HG03460 (cell line): ENCODE results near the gene ADAM17.
"Not testable (repeated sequence)": the region's sequence is repeated elsewhere in the genome, so short reads cannot be mapped to it uniquely, and the experiment has no call there.

Source experiments
- ATAC-seq: cut with Tn5 transposase; IDR thresholded peaks from one replicate; pipeline ENCODE4 v1.9.1; 2021; ENCODE audit not compliant: unreplicated experiment

The ADAM17 gene

GRCh38 chr2:9555297-9556120 is at the start of gene ADAM17:
TSS of gene ADAM17 (minus strand) at chr2:9555830. CDS start at chr2:9555605, 225 bp downstream.
- ATAC-seq, result peak; percentile 84

GRCh38 chr2:9602412-9602811 is 46.8 kb upstream of the ADAM17 start:
- ATAC-seq, result no peak

- ATAC-seq, result no peak
These were observed 45.8 kb upstream of the ADAM17 start for GRCh38 chr2:9601397-9601796.

- no peak for ATAC-seq
These were observed 43.8 kb upstream of the ADAM17 start for GRCh38 chr2:9599430-9599829.

- ATAC-seq, result no peak
These were observed 41.1 kb upstream of the ADAM17 start for GRCh38 chr2:9596621-9597311.

GRCh38 chr2:9595746-9596145 is 40.1 kb upstream of the ADAM17 start:
- ATAC-seq, result no peak

GRCh38 chr2:9595256-9595655 is 39.6 kb upstream of the ADAM17 start:
- ATAC-seq, result not testable (repeated sequence)

- no peak for ATAC-seq
These were observed 38.9 kb upstream of the ADAM17 start for GRCh38 chr2:9594366-9595054.

- no peak for ATAC-seq
These were observed 38.3 kb upstream of the ADAM17 start for GRCh38 chr2:9593925-9594324.

GRCh38 chr2:9592699-9593098 is 37.1 kb upstream of the ADAM17 start:
- no peak for ATAC-seq

GRCh38 chr2:9590641-9591040 is 35.0 kb upstream of the ADAM17 start:
- ATAC-seq, result no peak

- ATAC-seq, result no peak
These were observed 30.8 kb upstream of the ADAM17 start for GRCh38 chr2:9586465-9586864.

GRCh38 chr2:9585486-9585885 is 29.9 kb upstream of the ADAM17 start:
- ATAC-seq, result no peak

GRCh38 chr2:9584902-9585301 is 29.3 kb upstream of the ADAM17 start:
- ATAC-seq, result not testable (repeated sequence)

GRCh38 chr2:9582624-9583023 is 27.0 kb upstream of the ADAM17 start:
- ATAC-seq, result no peak

- ATAC-seq, result no peak
These were observed 23.0 kb upstream of the ADAM17 start for GRCh38 chr2:9578467-9579235.

GRCh38 chr2:9574331-9574730 is 18.7 kb upstream of the ADAM17 start:
- no peak for ATAC-seq

- no peak for ATAC-seq
These were observed 18.2 kb upstream of the ADAM17 start for GRCh38 chr2:9573840-9574239.

GRCh38 chr2:9573013-9573720 is 17.5 kb upstream of the ADAM17 start:
- no peak for ATAC-seq
